Inflammatory macrophage (primary cell): ENCODE data around the gene IRGC.

Experiments used
- DNase-seq, 2 donors: peaks; one replicate each; pipeline ENCODE4 v3.0.0-alpha.2; 2020 to 2022

The IRGC gene

DNA sequence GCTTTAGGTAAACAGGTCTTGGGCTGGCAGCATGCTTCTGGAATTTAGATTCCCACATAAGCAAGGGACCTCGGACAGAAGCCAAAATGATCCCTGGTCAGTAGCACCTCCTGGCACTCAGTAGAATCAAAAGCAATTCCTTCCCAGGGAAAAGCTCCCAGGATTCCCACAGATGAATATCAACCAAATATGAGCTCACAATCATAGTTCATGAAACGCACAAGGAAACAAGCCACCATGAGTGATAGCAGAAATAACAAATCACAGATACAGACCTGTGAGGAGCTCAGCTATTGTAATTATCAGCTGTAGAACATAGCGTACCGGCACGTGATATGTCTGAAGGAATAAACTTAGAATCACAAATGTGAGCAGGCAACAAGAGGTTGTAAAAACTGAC, 24.1 kb upstream of the IRGC start:
- DNase-seq: no peak

DNA sequence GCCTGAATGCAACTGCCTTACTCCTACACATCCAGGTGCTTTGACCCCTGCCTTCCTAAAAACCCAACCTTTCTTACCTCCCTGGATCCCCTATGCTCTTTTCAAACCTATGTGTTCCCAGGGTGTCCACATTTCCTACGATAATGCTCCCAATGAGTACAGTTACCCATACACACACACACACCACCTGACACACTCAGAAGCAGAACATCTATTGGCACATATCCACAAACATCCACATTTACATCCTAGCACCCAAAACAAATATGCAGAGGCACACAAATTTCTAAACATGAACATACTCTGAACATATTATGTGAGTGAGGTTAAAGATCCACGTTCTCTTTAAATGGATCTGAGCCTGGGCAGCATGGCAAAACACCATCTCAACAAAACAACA, 23.5 kb upstream of the IRGC start:
- peak; percentile 59 to 64 for DNase-seq

DNA sequence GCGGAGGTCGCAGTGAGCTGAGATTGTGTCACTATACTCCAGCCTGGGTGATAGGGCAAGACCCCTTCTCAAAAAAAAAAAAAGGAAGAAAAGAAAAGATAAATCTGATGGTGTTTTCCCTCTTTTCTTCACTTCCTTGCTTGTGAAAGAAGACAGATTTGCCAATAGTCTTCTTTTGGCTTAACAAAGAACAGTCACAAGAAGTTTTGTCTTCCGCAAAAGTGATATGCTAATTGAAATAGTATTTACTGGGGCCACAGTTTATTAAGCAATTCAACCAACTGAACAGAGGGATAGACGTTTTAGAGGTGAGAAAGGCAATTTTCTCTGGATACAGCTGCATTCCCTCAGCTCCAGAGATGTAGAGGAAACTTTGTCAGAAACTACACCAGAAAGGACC, 23.0 kb upstream of the IRGC start:
- peak; percentile 73 to 93 for DNase-seq

DNA sequence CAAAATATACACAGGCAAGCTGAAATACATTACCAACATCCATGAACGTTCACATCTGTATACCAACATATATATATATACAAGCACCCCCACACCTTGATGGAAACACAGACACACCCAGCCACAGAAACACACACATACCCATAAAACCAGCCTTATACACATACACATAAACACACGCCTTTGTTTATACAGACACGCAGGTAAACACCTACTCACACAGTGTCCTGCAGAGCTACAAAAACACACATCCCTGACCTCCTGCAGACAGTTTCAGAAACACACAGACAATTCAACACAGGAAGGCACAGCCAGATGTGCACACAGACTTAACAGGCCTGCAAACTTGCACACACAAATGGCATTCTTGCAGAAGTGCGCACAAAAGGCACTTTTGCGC, 21.3 kb upstream of the IRGC start:
- no peak for DNase-seq

DNA sequence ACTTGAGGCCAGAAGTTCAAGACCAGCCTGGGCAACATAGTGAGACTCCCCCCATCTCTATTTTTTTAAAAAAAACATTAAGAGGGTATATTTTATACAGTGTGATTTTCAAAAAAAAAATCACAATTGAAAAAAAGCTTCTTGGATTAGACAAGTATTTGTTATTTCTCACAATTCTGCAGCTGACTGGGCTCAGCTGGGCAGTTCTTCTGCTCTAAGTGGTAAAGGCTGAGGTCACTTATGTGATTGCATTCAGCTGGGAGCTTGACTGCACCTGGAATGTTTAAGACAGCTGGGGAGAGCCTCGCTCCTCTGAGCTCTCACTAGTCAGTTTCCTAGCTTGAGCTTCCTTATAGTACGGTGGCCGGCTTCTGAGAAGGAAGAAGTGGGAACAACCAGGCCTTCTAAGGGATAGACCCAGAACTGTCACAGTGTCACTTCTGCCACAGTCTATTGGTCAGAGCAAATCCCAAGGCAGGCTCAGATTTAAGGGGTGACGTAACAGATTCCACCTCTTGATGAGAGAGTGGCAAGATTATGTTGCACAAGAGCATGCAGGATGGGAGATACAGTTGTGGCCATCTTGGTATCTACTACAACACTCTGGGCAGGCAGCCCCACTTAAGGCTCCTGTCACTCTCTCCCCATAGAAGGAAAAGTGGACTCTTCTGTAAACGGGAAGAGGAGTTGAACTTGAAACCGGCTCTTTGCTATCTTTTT, 19.7 kb upstream of the IRGC start:
- DNase-seq: peak; percentile 65 to 82

DNA sequence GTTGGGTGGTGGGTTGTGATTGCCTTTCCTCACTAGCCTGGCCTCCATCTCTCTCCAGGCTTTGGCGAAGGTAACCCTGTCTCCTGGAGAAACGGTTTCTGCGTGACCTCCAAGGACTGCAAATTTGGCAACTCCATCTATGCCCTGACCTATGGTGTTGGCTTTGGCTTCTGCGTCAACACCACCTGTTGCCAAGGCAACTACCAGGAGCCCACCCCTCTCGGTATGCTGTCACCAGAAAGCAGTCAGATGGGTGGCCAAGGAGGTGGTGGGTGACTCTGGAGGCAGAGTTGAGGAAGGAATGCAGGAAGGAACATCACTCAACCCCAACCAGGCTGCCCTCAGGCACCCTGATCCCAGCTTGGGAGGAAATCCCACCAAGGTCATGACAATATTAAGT, 18.6 kb upstream of the IRGC start:
- no peak for DNase-seq

DNA sequence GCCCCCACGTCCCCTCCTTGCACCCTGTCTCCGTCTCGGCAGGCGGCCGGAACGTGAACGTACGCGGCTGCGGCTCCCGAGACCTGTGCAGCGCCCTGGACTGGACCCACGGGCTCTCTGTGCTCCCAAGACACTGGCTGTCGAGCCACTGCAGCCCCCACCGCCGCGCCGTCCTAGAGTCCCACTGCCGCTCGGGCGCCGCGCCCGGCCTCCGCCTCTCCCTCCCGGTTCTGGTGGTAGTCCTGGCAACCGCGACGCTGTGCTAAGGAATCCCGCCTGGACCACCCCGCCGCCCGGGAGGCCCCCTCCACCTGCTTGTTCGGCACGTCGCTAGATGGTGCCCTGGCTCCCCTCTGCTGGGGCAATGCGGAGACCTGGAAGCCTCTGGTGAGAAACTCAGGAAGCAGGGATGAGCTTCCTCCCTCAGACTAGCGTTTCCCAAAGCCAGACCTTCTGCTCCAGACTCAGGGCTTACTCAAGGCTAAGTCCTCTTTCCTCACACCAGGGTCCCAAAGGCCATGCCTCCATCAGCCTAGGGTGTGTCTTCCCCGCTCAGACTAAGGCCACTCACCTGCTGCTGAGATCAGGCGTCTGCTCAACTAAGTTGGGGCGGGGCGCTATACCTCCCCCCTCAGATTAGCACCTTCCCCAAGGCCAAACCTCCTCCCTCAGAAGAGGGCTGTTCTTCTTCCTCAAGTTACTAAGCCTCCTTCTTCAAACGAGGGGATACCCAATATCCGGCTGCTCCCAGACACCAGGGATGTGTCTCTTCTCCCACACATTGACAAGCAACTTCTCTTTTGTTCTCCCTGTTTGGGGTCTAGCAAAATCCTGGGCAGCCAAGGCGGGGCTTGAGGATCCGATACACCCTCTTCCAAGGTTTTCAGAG, 16.1 kb upstream of the IRGC start:
- DNase-seq: peak; percentile 62 to 84

DNA sequence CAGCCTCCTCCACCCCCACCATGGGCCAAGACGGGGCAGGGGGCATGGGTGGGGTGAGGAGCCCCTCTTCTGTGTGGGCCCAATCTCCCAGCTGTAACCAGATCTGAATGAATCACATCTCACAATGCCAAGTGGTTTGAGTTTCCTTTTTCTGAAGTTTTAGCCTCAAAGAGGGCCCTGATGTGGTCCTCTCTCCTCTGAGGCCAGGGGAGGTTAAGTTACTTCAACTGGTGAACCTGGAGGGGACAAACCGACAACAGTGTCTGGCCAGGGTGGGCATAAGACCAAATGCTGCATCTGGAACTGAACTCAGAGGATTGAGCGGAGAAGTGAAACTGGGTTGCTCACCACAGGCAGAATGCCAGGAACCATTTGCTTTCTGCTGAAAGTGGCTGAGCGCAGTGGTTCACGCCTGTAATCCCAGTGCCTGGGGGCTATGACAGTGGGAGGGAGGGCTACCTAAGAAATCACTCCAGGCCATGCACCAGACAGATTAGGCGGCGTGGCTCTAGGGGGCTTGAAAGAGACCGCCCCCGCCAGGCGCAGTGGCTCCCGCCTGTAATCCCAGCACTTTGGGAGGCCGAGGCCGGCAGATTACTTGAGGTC, 15.4 kb upstream of the IRGC start:
- peak; percentile 68 to 75 for DNase-seq

DNA sequence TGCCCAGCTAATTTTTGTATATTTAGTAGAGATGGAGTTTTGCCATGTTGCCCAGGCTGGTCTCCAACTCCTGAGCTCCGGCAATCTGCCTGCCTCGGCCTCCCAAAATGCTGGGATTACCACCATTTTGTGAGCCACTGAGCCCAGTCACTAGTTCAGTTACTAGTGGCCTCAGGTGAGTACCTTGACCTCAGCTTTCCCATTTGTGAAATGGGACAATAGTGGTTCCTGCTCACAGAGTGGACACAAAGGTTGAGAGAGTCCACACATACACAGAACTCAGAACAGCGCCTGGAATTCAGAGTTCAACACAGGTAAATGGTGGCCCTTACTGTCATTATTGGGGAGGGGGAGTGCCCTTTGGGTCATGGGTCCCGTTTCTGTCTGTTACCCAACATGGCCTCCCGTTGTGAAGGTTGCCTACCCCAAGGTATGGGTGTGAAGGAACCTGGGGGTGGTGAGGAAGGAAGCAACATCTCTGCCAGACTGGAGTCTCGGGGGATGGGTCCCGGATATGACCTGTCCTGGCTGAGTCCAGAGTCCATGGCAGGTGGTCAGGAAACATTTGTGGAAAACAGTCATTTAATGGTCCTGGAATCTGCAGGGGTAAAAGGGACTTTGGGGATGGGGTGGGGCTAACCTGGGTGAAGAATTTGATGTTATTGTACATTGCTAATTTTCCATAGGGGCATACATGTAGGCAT, 11.7 kb upstream of the IRGC start:
- DNase-seq: no peak

DNA sequence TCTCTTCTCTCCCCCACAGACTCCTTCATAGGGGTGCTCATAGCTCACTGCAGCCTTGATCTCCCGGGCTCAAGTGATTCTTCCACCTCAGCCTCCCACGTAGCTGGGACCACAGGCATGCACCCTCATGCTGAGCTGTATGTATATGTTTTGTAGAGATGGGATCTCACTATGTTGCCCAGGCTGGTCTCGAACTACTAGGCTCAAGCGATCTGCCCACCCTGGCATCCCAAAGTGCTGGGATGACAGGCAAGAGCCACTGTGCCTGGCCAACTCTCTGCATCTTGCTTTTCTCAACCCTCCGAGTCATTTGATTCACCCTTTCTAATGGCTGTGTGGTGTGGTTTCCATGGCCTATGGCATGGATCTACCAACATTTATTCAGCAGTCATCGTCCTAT, 10.1 kb upstream of the IRGC start:
- DNase-seq: no peak

DNA sequence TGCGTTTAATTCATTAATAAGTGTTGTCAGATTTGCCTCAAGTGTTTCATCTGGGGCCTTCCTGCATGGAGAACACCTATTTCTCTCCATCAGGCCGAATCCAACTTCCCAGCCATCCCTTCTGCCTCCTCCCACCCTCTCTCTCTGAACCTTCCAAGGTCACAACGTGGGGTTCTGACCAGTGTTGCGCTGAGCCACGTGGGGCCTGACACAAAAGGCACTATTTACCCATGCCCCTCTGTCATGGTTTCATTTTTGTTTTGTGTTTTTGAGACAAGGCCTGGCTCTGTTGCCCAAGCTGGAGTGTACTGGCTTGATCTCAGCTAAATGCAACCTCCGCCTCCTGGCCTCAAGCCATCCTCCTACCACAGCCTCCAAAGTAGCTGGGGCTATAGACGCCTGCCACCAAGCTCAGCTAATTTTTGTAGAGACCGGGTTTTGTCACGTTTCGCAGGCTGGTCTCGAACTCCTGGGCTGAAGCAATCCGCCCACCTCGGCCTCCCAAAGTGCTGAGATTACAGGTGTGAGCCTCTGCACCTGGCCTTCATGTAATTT, 8.6 kb upstream of the IRGC start:
- DNase-seq: no peak

DNA sequence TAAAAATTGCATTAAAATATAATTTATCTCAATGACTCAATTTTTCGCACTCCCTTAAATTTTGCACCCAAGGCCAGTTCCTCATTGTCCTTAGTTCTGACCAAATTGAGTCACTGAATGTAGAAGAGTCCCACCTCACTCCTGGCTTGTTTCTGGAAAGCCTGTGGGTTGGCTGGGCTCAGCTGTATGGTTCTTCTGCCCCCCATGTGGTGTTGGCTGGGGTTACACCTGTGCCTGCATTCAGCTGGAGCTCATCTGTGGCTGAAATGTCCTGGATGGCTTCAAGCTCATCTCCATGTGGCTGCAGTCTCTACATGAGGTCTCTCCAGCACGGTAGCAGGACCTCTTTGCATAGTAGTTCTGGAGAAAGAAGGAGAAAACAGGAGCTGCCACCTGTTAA, 7.2 kb upstream of the IRGC start:
- no peak for DNase-seq

DNA sequence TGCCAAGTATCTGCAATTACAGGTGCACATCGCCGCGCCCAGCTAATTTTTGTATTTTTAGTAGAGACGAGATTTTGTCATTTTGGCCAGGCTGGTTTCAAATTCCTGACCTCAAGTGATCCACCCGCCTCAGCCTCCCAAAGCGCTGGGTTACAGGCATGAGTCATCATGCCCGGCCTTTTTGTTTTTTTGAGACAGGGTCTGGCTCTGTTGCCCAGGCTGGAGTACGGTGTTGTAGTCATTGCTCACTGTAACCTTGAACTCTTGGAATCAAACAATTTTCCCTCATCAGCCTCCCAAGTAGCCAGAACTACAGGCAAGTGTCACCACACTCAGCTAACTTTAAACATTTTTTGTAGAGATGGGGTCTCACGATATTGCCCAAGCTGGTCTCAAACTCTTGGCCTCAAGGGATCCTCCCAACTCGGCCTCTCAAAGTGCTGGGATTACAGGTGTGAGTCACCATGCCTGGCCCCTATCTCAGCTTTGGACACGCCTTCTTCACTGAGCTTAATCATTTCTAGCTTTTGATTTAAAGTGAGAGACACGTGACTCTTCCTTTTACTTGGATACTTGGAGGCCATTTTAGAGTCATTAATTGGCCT, 4.0 kb upstream of the IRGC start:
- DNase-seq: no peak

DNA sequence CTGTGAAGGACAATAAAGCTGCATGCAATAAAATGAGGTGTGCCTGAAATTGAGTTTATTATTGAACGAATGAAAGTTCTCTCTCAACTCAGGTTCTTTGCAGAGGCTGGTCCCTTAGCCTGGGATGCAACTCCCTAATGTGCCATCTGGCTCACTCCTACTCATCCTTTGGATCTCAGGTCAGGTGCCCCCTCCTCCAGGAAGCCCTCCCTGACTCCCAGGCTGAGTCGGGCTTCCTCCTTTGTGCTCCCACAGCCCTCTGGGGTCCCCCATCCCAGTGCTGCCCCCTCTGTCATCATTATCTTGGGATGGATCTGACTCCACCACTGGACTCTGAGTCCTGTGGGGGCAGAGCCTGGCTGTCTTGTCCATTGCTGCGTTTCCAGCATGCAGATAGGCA, 2.7 kb upstream of the IRGC start:
- DNase-seq: no peak

DNA sequence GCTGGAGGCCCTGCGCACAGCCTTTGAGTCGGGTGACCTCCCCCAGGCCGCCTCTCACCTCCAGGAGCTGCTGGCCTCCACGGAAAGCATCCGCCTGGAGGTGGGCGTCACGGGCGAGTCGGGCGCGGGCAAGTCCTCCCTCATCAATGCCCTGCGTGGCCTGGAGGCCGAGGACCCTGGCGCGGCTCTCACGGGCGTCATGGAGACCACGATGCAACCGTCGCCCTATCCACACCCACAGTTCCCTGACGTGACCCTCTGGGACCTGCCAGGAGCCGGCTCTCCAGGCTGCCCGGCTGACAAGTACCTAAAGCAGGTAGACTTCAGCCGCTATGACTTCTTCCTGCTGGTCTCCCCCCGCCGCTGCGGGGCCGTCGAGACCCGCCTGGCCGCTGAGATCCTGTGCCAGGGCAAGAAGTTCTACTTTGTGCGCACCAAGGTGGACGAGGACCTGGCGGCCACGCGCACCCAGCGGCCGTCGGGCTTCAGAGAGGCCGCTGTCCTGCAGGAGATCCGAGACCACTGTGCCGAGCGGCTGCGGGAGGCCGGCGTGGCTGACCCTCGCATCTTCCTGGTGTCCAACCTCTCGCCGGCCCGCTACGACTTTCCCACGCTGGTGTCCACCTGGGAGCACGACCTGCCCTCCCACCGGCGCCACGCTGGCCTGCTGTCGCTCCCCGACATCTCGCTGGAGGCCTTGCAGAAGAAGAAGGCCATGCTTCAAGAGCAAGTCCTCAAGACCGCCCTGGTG, 2.9 kb downstream of the IRGC start:
- DNase-seq: no peak

DNA sequence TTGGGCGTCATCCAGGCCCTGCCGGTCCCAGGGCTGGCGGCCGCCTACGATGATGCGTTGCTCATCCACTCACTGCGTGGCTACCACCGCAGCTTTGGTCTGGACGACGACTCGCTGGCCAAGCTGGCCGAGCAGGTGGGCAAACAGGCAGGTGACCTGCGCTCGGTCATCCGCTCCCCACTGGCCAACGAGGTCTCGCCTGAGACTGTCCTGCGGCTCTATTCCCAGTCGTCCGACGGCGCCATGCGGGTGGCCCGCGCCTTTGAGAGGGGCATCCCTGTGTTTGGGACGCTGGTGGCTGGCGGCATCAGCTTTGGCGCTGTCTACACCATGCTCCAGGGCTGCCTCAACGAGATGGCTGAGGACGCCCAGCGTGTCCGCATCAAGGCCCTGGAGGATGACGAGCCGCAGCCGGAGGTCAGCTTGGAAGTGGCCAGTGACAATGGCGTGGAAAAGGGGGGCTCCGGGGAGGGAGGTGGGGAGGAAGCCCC, 3.5 kb downstream of the IRGC start:
- DNase-seq: no peak

DNA sequence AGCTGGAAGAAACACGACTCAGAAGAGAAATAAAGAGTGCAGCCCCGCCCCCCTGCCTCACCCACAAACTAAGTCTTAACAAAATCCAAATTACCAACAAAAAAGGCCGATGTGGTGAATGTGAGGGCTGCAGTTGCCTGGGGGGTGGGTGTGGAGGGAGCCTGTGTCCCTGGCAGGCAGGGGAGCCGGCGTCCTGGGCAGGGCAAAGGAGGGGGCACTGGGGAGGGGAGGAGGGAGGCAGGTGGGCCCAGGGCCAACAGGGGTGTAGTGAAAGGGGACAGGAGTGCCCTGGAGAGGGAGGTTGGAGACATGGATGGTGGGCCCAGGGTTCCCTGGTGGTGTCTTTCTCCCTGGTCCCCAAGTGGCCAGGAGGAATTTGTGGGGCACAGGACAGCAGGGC, 4.0 kb downstream of the IRGC start:
- no peak for DNase-seq

DNA sequence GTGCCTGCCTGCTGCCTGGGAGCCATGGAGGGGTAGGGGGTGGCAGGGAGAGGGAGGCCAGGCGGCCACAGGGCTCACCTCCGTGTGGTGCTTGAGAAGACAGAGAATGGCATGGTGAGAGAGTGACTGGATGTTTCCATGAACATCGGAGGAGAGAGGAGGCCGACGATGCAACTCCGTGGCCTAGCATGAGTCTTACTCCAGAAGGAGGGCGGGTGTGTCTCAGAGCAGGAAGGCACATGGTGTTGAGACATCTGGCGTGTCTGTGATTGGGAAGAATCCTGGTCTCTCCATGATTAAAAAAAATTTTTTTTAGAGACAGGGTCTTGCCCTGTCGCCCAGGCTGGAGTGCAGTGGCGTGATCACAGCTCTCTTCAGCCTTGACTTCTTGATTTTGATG, 5.1 kb downstream of the IRGC start:
- DNase-seq: peak; percentile 11 to 58

DNA sequence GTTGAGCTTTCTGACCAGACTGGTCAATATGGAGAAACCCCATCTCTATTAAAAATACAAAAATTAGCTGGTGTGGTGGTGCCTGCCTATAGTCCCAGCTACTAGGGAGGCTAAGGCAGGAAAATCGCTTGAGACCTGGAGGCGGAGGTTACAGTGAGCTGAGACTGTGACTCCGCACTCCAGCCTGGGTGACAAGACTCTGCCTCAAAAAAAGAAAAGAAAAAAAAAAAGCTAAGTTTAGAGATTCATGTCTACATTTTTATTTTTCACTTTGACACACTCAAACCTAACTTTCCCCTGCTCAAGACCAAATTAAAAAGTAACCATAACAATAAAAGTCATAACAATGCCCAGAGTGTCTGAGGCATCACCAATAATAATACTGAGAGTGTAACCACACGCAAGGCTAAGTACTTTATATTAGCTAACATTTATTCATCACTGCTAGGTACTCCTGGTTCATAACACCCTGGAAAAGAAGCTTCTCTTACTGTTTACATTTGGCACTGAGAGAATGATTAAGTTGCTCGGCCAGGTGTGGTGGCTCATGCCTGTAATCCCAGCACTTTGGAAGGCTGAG, 5.7 kb downstream of the IRGC start:
- no peak for DNase-seq

DNA sequence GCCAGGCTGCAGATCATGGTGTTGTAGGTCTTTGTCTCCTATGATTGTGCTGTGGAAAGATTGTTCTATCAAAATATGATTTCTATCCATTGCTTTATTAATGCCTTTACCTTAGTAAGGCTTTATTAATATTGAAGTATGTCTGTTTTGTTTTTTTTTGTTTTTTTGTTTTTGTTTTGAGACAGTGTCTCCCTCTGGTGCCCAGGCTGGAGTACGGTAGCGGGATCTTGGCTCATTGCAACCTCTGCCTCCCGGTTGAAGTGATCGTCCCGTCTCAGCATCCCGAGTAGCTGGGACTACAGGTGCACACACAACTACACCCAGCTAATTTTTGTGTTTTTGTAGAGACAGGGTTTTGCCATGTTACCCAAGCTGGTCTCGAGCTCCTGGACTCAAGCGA, 7.7 kb downstream of the IRGC start:
- peak; percentile 42 to 43 for DNase-seq

DNA sequence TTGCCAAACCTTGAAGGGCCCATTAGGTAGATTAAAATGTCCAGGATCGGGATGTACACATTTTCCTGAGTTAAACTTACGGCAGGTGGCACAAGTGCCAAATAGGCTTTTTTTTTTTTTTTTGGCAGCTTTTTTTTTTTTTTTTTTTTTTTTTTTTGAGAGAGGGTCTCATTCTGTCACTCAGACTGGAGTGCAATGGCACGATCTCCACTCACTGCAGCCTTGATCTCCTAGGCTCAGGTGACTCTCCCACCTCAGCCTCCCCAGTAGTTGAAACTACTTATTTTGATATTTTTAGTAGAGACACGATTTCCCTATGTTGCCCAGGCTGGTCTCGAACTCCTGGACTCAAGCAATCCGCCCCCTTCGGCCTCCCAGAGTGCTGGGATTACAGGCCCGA, 9.0 kb downstream of the IRGC start:
- DNase-seq: no peak
